ENCODE results near the gene NOLC1. TPM values are rescaled to one million over a fixed set of nuclear protein-coding genes. Genes with fewer than 3 reads are reported as not detected.

The NOLC1 gene
- total and polyA plus RNA-seq, 2 of the 13 experiments (the other 11 are each of a cell fraction or from before 2014, with no cell fraction given): 50.6 to 81.0 TPM

DNA sequence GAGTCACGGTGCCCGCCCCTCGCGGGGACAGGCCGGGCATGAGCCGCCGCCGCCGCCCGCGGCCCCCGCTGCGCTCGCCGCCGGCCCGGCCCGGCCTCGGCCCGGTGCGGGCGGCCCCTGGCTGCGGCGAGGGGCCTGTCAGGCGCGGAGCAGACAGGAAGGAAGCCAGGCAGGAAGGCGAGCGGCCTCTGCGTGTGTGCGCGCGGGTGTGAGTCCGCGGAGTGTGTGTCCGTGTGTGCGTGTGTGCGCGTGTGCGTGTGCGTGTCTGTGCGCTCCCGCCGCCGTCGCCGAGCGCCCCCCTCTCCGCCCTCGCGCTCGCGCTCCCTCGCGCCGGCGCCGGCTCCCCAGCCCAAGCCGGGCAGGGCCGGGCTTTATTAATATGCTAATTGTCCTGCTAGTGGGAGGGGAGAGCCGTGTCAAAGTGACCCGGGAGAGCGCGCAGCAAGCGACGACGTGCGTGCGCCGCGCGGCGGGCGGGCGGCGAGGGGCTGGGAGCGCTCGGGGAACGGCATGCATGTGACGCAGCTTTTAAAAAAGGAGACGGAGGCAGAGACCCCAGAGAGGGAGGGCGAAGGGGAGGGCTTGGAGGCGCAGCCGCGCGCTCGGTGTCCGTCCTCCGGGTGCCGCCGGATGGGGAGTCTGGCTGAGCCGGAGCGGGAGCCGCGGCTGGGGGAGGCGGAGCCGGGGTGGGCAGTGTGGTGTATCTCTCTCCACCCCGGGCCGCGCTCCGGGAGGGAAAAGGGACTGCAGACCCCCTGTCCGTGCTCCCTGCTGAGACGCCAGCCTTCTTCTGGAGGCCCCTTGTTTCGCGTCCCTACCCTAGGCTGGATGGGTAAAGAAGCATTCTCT, 31.8 kb upstream of the NOLC1 start, which contains the start of gene LDB1 (continued):
- TF ChIP-seq, protein P1, sequence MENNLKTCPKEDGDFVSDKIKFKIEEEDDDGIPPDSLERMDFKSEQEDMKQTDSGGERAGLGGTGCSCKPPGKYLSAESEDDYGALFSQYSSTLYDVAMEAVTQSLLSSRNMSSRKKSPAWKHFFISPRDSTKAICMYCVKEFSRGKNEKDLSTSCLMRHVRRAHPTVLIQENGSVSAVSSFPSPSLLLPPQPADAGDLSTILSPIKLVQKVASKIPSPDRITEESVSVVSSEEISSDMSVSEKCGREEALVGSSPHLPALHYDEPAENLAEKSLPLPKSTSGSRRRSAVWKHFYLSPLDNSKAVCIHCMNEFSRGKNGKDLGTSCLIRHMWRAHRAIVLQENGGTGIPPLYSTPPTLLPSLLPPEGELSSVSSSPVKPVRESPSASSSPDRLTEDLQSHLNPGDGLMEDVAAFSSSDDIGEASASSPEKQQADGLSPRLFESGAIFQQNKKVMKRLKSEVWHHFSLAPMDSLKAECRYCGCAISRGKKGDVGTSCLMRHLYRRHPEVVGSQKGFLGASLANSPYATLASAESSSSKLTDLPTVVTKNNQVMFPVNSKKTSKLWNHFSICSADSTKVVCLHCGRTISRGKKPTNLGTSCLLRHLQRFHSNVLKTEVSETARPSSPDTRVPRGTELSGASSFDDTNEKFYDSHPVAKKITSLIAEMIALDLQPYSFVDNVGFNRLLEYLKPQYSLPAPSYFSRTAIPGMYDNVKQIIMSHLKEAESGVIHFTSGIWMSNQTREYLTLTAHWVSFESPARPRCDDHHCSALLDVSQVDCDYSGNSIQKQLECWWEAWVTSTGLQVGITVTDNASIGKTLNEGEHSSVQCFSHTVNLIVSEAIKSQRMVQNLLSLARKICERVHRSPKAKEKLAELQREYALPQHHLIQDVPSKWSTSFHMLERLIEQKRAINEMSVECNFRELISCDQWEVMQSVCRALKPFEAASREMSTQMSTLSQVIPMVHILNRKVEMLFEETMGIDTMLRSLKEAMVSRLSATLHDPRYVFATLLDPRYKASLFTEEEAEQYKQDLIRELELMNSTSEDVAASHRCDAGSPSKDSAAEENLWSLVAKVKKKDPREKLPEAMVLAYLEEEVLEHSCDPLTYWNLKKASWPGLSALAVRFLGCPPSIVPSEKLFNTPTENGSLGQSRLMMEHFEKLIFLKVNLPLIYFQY (CRISPR knock-in tag; IDR thresholded peaks at IDR 0.05; ENCODE audit: borderline replicate concordance): no peak; the same call in 1 of the 2 replicates
- TF ChIP-seq PRMT3 (CRISPR knock-in tag; IDR thresholded peaks at IDR 0.05; ENCODE audit: borderline replicate concordance, low read depth): no peak
- TF ChIP-seq ZNF3 (CRISPR knock-in tag; IDR thresholded peaks at IDR 0.05): no peak
- TF ChIP-seq, protein P2, sequence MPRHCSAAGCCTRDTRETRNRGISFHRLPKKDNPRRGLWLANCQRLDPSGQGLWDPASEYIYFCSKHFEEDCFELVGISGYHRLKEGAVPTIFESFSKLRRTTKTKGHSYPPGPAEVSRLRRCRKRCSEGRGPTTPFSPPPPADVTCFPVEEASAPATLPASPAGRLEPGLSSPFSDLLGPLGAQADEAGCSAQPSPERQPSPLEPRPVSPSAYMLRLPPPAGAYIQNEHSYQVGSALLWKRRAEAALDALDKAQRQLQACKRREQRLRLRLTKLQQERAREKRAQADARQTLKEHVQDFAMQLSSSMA (CRISPR knock-in tag; IDR thresholded peaks at IDR 0.05): no peak
- no peak for TF ChIP-seq FOXJ3 (CRISPR knock-in tag; IDR thresholded peaks at IDR 0.05; ENCODE audit: borderline replicate concordance)
- TF ChIP-seq ZNF232 (CRISPR knock-in tag; IDR thresholded peaks at IDR 0.05; ENCODE audit: borderline replicate concordance): no peak
- no peak for TF ChIP-seq POLR2AphosphoS2 (IDR thresholded peaks at IDR 0.05; ENCODE audit: low read depth, low read length)
- no peak; the same call in 1 of the 2 replicates for TF ChIP-seq ETV6 (CRISPR knock-in tag; conservative IDR thresholded peaks at IDR 0.05)
- TF ChIP-seq, protein P3, sequence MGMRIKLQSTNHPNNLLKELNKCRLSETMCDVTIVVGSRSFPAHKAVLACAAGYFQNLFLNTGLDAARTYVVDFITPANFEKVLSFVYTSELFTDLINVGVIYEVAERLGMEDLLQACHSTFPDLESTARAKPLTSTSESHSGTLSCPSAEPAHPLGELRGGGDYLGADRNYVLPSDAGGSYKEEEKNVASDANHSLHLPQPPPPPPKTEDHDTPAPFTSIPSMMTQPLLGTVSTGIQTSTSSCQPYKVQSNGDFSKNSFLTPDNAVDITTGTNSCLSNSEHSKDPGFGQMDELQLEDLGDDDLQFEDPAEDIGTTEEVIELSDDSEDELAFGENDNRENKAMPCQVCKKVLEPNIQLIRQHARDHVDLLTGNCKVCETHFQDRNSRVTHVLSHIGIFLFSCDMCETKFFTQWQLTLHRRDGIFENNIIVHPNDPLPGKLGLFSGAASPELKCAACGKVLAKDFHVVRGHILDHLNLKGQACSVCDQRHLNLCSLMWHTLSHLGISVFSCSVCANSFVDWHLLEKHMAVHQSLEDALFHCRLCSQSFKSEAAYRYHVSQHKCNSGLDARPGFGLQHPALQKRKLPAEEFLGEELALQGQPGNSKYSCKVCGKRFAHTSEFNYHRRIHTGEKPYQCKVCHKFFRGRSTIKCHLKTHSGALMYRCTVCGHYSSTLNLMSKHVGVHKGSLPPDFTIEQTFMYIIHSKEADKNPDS (CRISPR knock-in tag; IDR thresholded peaks at IDR 0.05): no peak
- no peak for TF ChIP-seq U2AF2 (IDR thresholded peaks at IDR 0.05; ENCODE audit: low read depth, low read length)
- TF ChIP-seq HHEX (CRISPR knock-in tag; IDR thresholded peaks at IDR 0.05): no peak
- TF ChIP-seq ZNF432 (CRISPR knock-in tag; IDR thresholded peaks at IDR 0.05; ENCODE audit: borderline replicate concordance): no peak
- no peak for TF ChIP-seq KDM5A (IDR thresholded peaks at IDR 0.05; ENCODE audit: borderline replicate concordance, low read length)
- TF ChIP-seq ZBTB1 (CRISPR knock-in tag; IDR thresholded peaks at IDR 0.05; ENCODE audit: borderline replicate concordance): no peak
- TF ChIP-seq NCOA5 (CRISPR knock-in tag; IDR thresholded peaks at IDR 0.05): no peak
- TF ChIP-seq, protein P4, sequence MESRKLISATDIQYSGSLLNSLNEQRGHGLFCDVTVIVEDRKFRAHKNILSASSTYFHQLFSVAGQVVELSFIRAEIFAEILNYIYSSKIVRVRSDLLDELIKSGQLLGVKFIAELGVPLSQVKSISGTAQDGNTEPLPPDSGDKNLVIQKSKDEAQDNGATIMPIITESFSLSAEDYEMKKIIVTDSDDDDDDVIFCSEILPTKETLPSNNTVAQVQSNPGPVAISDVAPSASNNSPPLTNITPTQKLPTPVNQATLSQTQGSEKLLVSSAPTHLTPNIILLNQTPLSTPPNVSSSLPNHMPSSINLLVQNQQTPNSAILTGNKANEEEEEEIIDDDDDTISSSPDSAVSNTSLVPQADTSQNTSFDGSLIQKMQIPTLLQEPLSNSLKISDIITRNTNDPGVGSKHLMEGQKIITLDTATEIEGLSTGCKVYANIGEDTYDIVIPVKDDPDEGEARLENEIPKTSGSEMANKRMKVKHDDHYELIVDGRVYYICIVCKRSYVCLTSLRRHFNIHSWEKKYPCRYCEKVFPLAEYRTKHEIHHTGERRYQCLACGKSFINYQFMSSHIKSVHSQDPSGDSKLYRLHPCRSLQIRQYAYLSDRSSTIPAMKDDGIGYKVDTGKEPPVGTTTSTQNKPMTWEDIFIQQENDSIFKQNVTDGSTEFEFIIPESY (CRISPR knock-in tag; IDR thresholded peaks at IDR 0.05): no peak
- TF ChIP-seq, protein P5, sequence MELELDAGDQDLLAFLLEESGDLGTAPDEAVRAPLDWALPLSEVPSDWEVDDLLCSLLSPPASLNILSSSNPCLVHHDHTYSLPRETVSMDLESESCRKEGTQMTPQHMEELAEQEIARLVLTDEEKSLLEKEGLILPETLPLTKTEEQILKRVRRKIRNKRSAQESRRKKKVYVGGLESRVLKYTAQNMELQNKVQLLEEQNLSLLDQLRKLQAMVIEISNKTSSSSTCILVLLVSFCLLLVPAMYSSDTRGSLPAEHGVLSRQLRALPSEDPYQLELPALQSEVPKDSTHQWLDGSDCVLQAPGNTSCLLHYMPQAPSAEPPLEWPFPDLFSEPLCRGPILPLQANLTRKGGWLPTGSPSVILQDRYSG (CRISPR knock-in tag; IDR thresholded peaks at IDR 0.05): no peak
- no peak for TF ChIP-seq HNF4G (IDR thresholded peaks at IDR 0.05; ENCODE audit: borderline replicate concordance, low read depth, low read length)
- TF ChIP-seq HNF4G (CRISPR knock-in tag; IDR thresholded peaks at IDR 0.05; ENCODE audit: borderline replicate concordance, low read depth): no peak
- TF ChIP-seq SOX5 (CRISPR knock-in tag; IDR thresholded peaks at IDR 0.05; ENCODE audit: borderline replicate concordance): no peak

Data from HepG2 (cell line).